Fibroblast of pulmonary artery (primary cell): ENCODE measurements around the gene CHIC2.
A peak's percentile ranks its signal among the peaks of the same experiment; 100 is the strongest.

Experiments used
- DNase-seq: peaks from one replicate; pipeline ENCODE4 v3.0.0-alpha.2; 2010; ENCODE audit warnings: low read depth
- H3K4me3 ChIP-seq: replicated peaks from 2 replicates; pipeline ENCODE4 v1.5.1; 2011; ENCODE audit warnings: low read depth, mild to moderate bottlenecking, control low read depth, low read length, moderate library complexity
- CTCF ChIP-seq: IDR thresholded peaks from 2 replicates; pipeline ENCODE4 v1.5.1; 2011; ENCODE audit warnings: mild to moderate bottlenecking, control low read depth, low read length, inconsistent platforms; ENCODE audit errors: missing control alignments

CHIC2 gene

GRCh38 chr4:53967986-53968385 lies 96.4 kb downstream of the CHIC2 start:
- no peak for DNase-seq
- no peak for TF ChIP-seq CTCF
- no peak overlapping the region for H3K4me3 ChIP-seq

GRCh38 chr4:53963781-53964180 lies 100.6 kb downstream of the CHIC2 start:
- no peak overlapping the region for H3K4me3 ChIP-seq
- TF ChIP-seq CTCF: no peak
- DNase-seq: no peak

GRCh38 chr4:53963336-53963735 lies 101.1 kb downstream of the CHIC2 start:
- no peak for TF ChIP-seq CTCF
- no peak for DNase-seq
- H3K4me3 ChIP-seq: no peak overlapping the region

GRCh38 chr4:53962516-53963225 lies 101.7 kb downstream of the CHIC2 start:
- TF ChIP-seq CTCF: no peak
- DNase-seq: peak; percentile 55

GRCh38 chr4:53961351-53961750 lies 103.1 kb downstream of the CHIC2 start:
- DNase-seq: no peak
- no peak overlapping the region for H3K4me3 ChIP-seq
- no peak for TF ChIP-seq CTCF

More at GRCh38 chr4:53962516-53963225, 101.7 kb downstream of the CHIC2 start:
- no peak overlapping the region for H3K4me3 ChIP-seq

GRCh38 chr4:53960843-53961242 lies 103.6 kb downstream of the CHIC2 start:
- TF ChIP-seq CTCF: no peak
- no peak overlapping the region for H3K4me3 ChIP-seq
- DNase-seq: no peak
